Activated B cell treated with CpG ODN at 0.5 μM for 24 hours (primary cell): ENCODE measurements around the gene AFF3. TPM values are rescaled to one million over a fixed set of nuclear protein-coding genes. Genes with fewer than 3 reads are reported as not detected.

Experiments used
- ATAC-seq: fragments of 200-7000 bp; cut with Tn5 transposase; one replicate; pipeline ENCODE4 v1.10.0; 2021; ENCODE audit warnings: low read depth, mild to moderate bottlenecking, moderate library complexity
- CTCF ChIA-PET: fragments of 350-600 bp; sonication (Branson Sonifier 250); formaldehyde crosslinking; loops from one replicate; lab custom pipeline; 2021; ENCODE audit warnings: antibody characterized with exemption; lab: Charles Lee
- POLR2A ChIA-PET: fragments of 350-600 bp; sonication (Branson Sonifier 250); formaldehyde crosslinking; loops from one replicate; lab custom pipeline; 2021; ENCODE audit warnings: antibody characterized with exemption; lab: Charles Lee
- DNase-seq: peaks from one replicate; pipeline ENCODE4 v3.0.0; 2022
- H3K27ac Mint-ChIP-seq: one replicate; pipeline ENCODE4 v1.8.0; 2020; ENCODE audit warnings: mixed read lengths
- H3K27me3 Mint-ChIP-seq: one replicate; pipeline ENCODE4 v1.8.0; 2021; ENCODE audit warnings: mixed read lengths
- H3K36me3 Mint-ChIP-seq: one replicate; pipeline ENCODE4 v1.8.0; 2021; ENCODE audit warnings: low read depth, mixed read lengths
- H3K4me1 Mint-ChIP-seq: one replicate; pipeline ENCODE4 v1.8.0; 2021; ENCODE audit warnings: mixed read lengths
- H3K4me3 Mint-ChIP-seq: one replicate; pipeline ENCODE4 v1.8.0; 2020; ENCODE audit warnings: mild to moderate bottlenecking, mixed read lengths
- H3K9me3 Mint-ChIP-seq: one replicate; pipeline ENCODE4 v1.8.0; 2020; ENCODE audit warnings: mixed read lengths
- intact Hi-C: fragments of 100-400 bp; cut with micrococcal nuclease; formaldehyde crosslinking; loops from one replicate; pipeline ENCODE4 v1.15.1; 2024
- total RNA-seq: library from RNA; stranded (reverse); gene quantifications from 2 replicates; pipeline ENCODE4 v1.2.3, GENCODE V29; 2022
- TF ChIP-seq, protein P1 (sequence below): fragments of 200-600 bp; IDR thresholded peaks from one replicate; pipeline ENCODE4 v1.8.0; 2022; ENCODE audit warnings: antibody characterized with exemption, mild to moderate bottlenecking

The AFF3 gene
- total RNA-seq, 1 donor from 2014 or later = 271 TPM

- Mint-ChIP-seq H3K4me3 (no peak overlapping the region), H3K9me3 (no peaks in the 10 kb centered on the region), H3K36me3 (peaks cover 74% of the 10 kb centered on the region), H3K27ac (no peak overlapping the region), H3K4me1 (peaks cover 39% of the 10 kb centered on the region), H3K27me3 (no peaks in the 10 kb centered on the region)
- DNase-seq (no peak), ATAC-seq (no peak)
- TF ChIP-seq, protein P1, sequence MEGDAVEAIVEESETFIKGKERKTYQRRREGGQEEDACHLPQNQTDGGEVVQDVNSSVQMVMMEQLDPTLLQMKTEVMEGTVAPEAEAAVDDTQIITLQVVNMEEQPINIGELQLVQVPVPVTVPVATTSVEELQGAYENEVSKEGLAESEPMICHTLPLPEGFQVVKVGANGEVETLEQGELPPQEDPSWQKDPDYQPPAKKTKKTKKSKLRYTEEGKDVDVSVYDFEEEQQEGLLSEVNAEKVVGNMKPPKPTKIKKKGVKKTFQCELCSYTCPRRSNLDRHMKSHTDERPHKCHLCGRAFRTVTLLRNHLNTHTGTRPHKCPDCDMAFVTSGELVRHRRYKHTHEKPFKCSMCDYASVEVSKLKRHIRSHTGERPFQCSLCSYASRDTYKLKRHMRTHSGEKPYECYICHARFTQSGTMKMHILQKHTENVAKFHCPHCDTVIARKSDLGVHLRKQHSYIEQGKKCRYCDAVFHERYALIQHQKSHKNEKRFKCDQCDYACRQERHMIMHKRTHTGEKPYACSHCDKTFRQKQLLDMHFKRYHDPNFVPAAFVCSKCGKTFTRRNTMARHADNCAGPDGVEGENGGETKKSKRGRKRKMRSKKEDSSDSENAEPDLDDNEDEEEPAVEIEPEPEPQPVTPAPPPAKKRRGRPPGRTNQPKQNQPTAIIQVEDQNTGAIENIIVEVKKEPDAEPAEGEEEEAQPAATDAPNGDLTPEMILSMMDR = no peak
- POLR2A ChIA-PET = no interaction called here
- intact Hi-C loops = no loop called here
- CTCF ChIA-PET = interaction anchor here (0.8 kb wide), 1 partner anchor 10 kb away, joined by 4 read pairs; no protein-coding TSS in a partner anchor
Observed at GRCh38 chr2:99809259-99809900, 333.0 kb downstream of the AFF3 start.

- Mint-ChIP-seq H3K4me3 (no peak overlapping the region), H3K4me1 (peaks cover 47% of the 10 kb centered on the region), H3K27ac (peak overlapping the region; percentile 13), H3K9me3 (no peaks in the 10 kb centered on the region), H3K36me3 (peaks cover 81% of the 10 kb centered on the region), H3K27me3 (no peaks in the 10 kb centered on the region)
- CTCF ChIA-PET = no interaction called here
- ATAC-seq (no peak), DNase-seq (no peak)
- POLR2A ChIA-PET = no interaction called here
- TF ChIP-seq, protein P1 = no peak
- intact Hi-C loops = no loop called here
Observed at GRCh38 chr2:99808361-99809200, 333.8 kb downstream of the AFF3 start.

- DNase-seq (no peak), ATAC-seq (no peak)
- Mint-ChIP-seq H3K27ac (no peak overlapping the region), H3K4me3 (no peak overlapping the region), H3K9me3 (no peaks in the 10 kb centered on the region), H3K27me3 (no peaks in the 10 kb centered on the region), H3K4me1 (peaks cover 62% of the 10 kb centered on the region), H3K36me3 (peaks cover 73% of the 10 kb centered on the region)
- ChIA-PET POLR2A (no interaction called here), CTCF (interaction anchor here (1.2 kb wide), 1 partner anchor 12 kb away, joined by 3 read pairs; no protein-coding TSS in a partner anchor)
- intact Hi-C loops = no loop called here
- TF ChIP-seq, protein P1 = no peak
Observed at GRCh38 chr2:99806758-99807157, 335.6 kb downstream of the AFF3 start.

GRCh38 chr2:99805930-99806476 lies 336.4 kb downstream of the AFF3 start:
- no peaks in the 10 kb centered on the region for H3K27me3 Mint-ChIP-seq
- no peak overlapping the region for H3K4me3 Mint-ChIP-seq
- TF ChIP-seq, protein P1 = no peak
- no peak overlapping the region for H3K27ac Mint-ChIP-seq
- peaks cover 69% of the 10 kb centered on the region for H3K4me1 Mint-ChIP-seq
- no peaks in the 10 kb centered on the region for H3K9me3 Mint-ChIP-seq
- POLR2A ChIA-PET = no interaction called here
- DNase-seq (no peak), ATAC-seq (no peak)
- intact Hi-C loops = no loop called here
- CTCF ChIA-PET = no interaction called here
- peaks cover 67% of the 10 kb centered on the region for H3K36me3 Mint-ChIP-seq

- Mint-ChIP-seq H3K36me3 (peaks cover 62% of the 10 kb centered on the region), H3K4me3 (peak overlapping the region; percentile 20), H3K27ac (no peak overlapping the region), H3K4me1 (peaks cover 74% of the 10 kb centered on the region), H3K27me3 (no peaks in the 10 kb centered on the region), H3K9me3 (no peaks in the 10 kb centered on the region)
- no peak for DNase-seq
- TF ChIP-seq, protein P1 = no peak
- CTCF ChIA-PET = no interaction called here
- POLR2A ChIA-PET = no interaction called here
- intact Hi-C loops = no loop called here
- no peak for ATAC-seq
Observed at GRCh38 chr2:99803846-99804245, 338.5 kb downstream of the AFF3 start.
